Activated CD4-positive, alpha-beta T cell treated with anti-CD3 and anti-CD28 coated beads, Interleukin-2, amount 50 U/mL, for 16 hours (primary cell): ENCODE measurements around the gene ADGRL3.

Experiments used
- DNase-seq: peaks from one replicate; pipeline ENCODE4 v3.0.0-alpha.2; 2020

Gene ADGRL3

GRCh38 chr4:62051332-62051731 lies 851.2 kb downstream of the ADGRL3 start:
- DNase-seq, result no peak

- no peak for DNase-seq
Observed at GRCh38 chr4:62053974-62054373, 853.8 kb downstream of the ADGRL3 start.

- DNase-seq, result no peak
Observed at GRCh38 chr4:62057031-62057430, 856.9 kb downstream of the ADGRL3 start.

- DNase-seq, result no peak
Observed at GRCh38 chr4:62058571-62058970, 858.4 kb downstream of the ADGRL3 start.

- DNase-seq, result no peak
Observed at GRCh38 chr4:62070291-62070852, 870.2 kb downstream of the ADGRL3 start.

DNA sequence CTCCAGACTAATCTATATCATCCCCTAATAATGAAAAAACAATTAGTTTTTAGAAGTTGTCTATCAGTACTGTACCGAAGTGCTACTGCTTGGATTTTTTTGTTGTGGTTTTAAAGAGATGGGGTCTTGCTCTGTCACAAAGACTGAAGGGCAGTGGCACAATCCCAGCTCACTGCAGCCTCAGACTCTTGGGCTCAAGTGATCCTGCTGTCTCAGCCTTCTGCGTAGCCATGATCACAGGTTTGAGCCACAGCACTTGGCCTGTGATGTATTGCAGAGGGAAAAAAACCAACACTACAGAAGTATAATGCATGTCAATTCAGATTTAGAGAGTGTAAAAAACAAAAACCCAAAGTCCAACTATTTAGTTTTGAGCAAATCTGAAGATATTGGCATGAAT lies 875.0 kb downstream of the ADGRL3 start:
- no peak for DNase-seq

- no peak for DNase-seq
Observed at GRCh38 chr4:62075521-62075920, 875.4 kb downstream of the ADGRL3 start.

DNA sequence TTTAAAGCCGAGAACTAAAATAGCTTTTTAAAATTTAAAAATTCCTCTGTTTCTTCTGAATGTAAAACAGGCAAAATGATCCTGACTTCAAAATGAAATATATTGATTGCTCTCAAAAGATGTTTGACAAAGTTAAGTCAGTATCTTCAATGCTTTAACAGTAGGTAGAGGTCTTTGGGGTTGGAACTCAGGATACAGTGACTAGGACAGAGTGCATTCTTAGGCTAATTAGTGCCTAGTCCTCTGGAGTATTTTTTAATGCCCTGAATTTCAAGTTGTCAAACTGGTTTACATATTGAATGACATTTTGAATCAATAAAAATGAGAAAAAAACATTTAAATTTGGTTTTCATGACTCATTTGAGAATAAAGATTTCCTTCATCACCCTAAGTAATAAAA lies 877.3 kb downstream of the ADGRL3 start:
- DNase-seq, result no peak

GRCh38 chr4:62080431-62080830 lies 880.3 kb downstream of the ADGRL3 start:
- no peak for DNase-seq

DNA sequence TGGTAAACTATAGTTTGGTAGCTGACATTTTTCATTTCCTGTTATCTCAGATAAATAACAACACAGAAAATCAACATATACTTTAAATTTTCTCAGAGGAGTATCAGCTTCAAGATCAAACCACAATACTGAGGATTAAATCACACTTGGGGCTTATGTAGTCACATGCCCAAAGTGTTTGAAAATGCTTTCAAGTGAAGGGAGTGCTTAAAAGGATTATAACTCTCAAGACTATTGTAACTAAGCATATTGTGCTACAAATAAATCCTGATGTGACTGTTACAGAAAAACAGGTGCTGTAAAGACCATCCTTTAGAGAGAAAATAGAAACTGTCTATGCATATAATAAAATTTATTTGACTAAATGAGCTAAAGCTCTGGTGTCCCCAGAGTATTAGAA lies 887.6 kb downstream of the ADGRL3 start:
- DNase-seq, result no peak

DNA sequence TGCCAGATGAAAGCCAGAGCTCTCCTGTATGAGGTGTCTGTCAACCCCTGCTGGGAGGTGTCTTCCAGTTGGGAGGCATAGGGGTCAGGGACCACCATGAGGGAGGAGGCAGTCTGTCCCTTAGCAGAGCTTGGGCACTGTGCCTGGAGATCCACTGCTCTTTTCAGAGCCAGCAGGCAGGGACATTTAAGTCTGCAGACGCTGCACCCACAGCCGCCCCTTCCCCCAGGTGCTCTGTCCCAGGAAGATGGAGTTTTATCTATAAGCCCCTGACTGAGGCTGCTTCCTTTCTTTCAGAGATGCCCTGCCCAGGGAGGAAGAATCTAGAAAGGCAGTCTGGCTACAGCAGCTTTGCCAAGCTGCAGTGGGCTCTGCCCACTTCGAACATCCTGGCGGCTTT lies 893.6 kb downstream of the ADGRL3 start:
- no peak for DNase-seq

- DNase-seq, result no peak
Observed at GRCh38 chr4:62096881-62097280, 896.8 kb downstream of the ADGRL3 start.

- DNase-seq, result no peak
Observed at GRCh38 chr4:62115216-62115615, 915.1 kb downstream of the ADGRL3 start.

DNA sequence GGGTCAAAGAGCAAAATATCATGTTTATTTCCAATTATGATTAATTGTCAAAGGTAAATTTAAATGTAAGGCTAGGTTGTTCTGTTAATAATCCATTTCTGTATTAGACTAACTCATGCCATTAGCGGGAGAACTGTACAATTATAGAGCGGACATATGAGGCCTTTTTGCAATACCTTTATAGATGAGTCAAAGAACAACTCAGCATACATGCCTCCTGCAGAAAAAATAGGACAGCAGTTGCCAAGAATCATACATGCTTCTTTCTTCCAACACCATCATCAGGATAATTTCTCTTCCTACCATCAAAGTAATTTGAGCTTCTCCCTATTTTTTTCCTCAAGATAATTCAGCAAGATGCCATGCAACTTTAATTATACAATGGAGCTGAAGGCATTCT lies 917.8 kb downstream of the ADGRL3 start:
- no peak for DNase-seq

- DNase-seq, result no peak
Observed at GRCh38 chr4:62118558-62118957, 918.4 kb downstream of the ADGRL3 start.

- DNase-seq, result no peak
Observed at GRCh38 chr4:62119195-62119594, 919.1 kb downstream of the ADGRL3 start.

DNA sequence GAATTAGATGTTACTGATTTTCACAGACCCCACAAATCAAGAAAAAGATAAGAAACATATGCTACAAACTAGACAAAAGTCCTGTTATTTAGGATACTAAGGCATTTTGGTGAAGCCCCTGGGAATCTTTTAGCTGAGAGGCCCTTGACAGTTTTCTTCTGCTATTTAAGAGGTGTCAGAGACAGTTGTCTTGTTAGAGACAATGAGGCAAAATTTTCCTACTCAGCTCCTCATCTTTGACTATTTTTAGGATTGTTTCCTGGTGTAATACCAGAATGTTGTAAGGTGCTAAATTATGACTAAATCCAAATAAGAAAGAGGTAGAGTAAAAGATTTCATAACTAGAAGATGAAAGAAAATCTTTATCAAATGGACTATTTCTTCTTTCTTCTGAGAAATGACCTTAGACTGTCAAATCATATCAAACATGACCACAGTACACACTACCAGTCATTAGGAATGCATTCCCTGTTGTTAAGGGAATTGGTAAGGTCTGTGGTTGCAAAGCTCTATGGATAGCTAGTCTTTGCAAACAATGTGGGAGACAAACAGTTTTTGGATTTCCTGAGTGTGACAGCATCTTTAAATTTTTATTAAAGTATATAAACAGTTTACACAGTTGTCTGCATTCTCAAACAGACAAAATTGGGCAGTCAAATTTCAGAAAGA lies 926.1 kb downstream of the ADGRL3 start:
- DNase-seq, result no peak
